SIG-M5 treated with dmso at 0.1 percent for 504 hours (cell line): ENCODE measurements around the gene TSC22D1.
"Not testable (repeated sequence)": the region's sequence is repeated elsewhere in the genome, so short reads cannot be mapped to it uniquely, and the experiment has no call there.

Experiments
- DNase-seq: peaks from one replicate; lab custom pipeline; 2025; ENCODE audit not compliant: unreplicated experiment; lab: John Stamatoyannopoulos, UW

TSC22D1 gene

DNA sequence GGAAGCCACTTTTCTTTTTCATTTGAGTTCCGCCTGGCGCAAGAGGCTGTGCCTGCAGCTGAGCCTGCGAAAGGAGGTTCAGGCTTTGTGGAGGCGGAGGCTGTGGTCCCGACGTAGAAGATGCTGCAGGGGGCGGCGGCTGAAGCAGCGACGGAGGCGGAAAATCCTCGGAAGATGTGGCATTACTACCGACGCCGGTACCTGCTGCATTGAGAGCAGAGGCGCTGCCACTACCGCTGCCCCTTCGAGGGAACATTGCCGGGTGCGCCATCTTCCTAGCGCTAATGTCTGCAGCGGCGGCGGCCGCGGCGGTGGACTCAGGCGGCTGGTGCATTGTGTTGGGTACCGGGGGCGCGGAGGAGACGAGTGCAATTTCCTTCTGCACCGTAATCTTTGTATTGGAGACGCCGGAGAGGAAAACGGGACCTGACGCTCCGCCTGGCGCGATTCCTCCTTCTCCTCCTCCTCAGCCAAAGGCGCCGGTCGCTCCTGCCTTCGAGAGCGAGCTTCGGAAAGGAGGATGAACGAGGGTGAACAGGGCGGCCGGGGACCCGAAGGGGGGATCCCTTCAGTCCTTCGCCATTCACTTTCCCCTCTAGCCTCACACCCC is at the start of gene TSC22D1:
TSS of gene TSC22D1 (minus strand) at position 590 of the 610 bp plus-strand sequence. CDS start at position 334, 256 bp downstream.
- DNase-seq, result peak; percentile 54

DNA sequence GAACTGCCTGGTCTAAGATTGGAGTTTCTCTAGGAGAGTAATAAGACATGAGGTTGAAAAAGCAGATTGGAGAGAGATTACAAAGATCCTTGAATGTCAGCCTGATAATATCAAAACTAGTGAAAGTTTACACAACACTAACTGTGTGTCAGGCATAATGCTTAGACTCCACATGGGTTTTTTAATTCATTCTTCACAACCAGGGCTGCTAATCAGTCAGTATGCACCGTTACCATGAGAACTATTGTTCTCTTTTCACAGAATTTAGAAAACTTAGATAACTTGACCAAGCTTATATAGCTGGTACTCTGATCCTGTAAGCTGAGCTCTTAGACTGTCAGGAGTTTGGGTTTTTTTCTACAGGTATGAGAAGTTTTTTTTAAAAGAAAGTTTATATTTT is 46.6 kb upstream of the TSC22D1 start:
- no peak for DNase-seq

DNA sequence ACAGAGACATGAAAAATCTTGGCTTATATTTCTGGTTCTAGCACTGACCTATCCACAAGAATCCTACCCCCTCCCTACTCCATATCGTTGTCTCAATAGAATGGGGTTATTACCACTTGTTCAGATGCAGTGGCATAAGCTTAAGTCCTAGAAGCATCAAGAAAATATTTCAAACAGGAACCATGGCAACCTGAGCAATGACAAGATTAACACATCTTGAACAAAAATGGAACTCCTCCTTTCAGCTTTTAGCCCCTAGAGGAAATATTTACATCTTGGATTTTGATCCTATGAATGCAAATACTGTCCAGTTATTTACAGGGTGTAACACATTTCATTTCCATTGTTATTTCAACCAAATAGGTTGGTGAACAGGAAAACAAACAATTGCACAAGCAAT is 46.1 kb upstream of the TSC22D1 start:
- no peak for DNase-seq

DNA sequence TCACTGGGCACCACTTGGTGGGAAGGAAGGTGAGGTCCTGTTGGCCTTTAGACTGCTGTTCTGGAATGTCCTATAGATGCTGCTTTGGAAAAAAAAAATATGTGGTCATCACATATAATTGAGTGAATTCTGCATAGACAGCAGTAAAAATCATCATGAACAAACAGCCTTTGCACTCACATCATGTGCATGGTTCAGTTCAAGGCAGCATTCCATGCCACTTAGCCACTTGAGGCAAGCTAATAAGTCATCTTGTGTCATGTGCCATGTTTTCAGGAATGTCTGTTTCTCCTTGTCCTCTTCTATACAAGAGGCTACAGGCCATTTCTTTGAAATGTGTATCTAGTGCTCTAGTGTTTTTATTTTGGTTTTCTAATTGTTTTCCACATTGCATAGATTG is 43.9 kb upstream of the TSC22D1 start:
- DNase-seq, result no peak

DNA sequence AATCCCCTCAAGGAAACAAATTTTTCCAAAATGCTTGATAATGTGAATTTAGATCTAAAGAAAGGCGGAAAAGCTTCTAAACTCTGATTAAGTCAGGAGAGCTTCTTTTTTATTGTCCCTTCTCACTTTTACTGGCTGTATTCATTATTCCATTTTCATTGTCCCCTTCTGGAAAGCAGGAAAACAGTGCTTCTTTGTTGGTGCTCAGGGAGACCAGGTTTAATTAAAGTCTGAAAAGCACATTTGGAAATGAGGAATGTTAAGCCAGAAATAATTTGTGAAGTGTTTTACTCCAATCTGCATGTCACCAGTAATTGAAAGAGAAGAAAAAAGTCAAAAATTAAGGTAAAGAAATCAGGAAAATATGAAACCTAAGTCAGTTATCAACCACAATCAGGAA is 43.5 kb upstream of the TSC22D1 start:
- DNase-seq, result no peak

DNA sequence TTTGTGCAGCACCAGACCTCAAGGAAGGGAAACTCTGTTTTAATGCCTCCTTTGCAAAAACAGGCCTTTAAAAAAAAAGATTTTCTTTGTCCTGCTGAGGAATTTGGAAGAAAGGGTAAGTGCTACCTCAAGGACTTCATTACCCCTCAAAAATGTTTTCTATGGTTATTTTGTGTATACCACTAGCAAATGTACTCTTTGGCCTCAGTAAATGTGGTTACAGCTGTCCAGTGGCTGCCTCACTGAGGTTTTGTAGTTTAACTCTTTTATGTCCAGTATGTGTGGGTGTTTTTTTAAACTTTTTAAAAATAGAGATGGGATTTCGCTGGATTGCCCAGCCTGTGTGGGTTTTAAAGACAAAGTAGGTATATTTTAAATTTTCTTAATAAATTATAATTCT is 42.2 kb upstream of the TSC22D1 start:
- no peak for DNase-seq

DNA sequence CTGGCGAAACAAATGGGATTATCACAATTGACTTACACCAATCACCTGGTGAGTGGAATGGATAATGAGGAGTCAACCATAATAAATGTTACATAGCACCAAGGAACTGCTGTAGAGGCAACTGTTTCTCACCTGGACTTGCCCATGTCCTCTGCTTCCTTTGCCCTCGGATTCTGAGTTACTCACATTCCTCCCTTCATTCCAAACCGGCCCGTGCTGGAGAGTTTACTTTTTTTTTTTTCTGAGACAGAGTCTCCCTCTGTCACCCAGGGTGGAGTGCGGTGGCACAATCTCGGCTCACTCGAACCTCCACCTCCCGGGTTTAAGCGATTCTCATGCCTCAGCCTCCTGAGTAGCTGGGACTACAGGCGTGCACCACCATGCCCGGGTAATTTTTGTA is 41.5 kb upstream of the TSC22D1 start:
- no peak for DNase-seq

DNA sequence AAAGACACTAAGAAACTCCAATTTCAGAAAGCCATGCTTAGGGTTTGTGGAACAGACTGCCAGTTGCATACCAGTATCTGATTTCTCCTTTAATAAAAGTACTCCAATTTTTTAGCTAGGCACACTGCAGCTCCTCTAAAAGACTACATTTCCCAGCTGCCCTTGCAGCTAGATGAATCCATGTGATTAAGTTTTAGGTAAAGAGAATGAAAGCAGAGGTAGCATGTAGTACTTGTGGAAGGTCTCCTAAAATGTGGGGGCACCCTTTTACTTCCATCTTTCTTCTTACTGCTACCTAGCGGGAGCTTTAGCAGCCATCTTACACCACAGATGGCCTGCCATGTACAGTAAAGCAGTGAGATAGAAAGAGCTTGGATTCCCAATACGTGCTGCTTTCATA is 33.0 kb upstream of the TSC22D1 start:
- no peak for DNase-seq

DNA sequence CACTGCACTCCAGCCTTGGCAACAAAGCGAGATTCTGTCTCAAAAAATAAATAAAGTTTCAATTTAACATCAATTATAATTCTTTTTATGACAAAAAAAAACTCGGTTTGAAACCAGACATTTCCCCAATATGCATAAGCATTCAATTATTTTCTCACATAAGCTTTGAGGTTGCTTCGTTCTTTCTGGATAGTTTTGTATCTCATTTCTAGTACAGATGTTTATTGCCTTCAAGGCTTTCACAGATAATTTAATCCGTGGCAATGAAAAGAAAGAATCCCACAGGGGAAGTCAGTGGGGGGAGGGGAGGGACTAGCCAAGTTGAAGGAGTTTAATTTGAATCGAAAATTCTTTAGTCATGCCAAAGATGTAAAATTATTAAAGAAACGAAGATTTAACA is 29.6 kb upstream of the TSC22D1 start:
- no peak for DNase-seq

DNA sequence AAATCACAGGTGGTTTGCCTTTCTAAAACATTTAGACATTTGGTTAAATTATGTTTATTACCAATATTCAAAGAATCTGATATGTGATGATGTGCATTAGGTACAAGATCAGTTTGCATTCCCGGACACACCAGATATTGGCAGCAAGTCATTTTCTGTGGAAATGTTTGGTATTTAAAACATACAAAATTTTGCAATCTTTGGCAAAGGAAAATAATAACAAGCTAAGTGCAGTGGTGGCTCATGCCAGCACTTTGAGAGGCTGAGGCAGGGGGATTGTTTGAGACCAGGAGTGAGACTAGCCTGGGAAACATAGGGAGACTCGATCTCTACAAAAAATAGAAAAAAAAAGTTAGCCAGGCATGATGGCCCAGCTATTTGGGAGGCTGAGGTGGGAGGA is 29.1 kb upstream of the TSC22D1 start:
- no peak for DNase-seq

DNA sequence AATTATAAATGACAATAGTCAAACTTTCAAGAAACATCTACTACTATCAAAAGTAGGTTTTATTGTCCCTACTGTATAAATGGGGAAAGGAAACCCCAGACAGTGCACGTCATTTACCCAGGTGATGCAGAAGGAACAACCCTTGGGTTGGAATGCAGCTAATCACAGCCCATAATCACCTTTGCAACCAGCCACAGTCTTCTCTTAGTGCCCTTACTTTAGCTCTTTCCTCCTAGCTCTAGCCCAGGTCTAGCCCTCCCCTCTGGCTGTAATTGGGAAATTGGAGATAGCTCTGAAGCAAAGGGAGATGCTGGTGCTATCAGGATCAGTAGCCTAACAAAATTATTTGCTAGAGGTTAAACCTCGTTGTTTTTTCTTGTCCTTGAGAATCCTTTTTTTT is 25.5 kb upstream of the TSC22D1 start:
- DNase-seq, result no peak

DNA sequence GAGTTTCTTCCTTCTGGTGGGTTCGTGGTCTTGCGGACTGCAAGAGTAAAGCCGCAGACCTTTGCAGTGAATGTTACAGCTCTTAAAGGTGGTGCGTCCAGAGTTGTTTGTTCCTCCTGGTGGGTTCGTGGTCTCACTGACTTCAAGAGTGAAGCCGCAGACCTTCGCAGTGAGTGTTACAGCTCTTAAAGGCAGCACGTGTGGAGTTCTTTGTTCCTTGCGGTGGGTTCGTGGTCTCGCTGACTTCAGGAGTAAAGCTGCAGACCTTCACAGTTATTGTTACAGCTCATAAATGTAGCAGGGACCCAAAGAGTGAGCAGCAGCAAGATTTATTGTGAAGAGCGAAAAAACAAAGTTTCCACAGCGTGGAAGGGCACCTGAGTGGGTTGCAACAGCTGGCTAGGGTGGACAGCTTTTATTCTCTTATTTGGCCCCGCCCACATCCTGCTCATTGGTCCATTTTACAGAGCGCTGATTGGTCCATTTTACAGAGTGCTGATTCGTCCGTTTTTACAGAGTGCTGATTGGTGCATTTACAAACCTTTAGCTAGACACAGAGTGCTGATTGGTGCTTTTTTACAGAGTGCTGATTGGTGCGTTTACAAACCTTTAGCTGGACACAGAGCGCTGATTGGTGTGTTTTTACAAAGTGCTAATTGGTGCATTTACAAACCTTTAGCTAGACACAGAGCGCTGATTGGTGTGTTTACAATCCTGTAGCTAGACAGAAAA is 17.9 kb upstream of the TSC22D1 start:
- not testable (repeated sequence) for DNase-seq

DNA sequence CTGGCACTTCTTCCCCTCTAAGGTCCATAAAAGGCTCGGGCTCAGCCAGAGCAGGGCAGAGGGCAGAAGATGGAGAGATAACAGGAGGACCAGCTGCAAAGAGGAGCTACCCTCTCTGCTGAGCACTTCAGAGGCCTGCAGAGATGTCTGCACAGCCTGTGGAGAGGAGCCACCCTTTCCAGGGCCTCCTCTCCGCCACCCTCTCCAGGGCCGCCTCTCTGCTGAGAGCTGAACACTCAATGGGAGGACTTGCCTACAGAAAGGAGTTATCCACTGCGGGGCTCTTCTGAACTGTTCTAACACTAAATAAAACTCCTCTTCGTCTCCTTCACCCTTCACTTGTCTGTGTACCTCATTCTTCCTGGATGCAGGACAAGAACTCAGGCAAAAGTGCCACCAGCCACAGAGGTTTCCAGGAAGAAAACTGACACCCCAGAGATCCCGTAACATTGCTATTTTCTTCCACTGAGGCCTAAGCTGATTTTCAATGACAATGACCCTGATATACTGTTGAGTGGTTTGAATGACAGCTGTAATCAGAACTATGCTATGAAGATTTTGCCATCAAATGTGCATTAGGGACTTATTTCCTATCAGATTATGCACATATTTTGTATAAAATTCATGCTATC is 16.2 kb upstream of the TSC22D1 start:
- DNase-seq, result no peak

DNA sequence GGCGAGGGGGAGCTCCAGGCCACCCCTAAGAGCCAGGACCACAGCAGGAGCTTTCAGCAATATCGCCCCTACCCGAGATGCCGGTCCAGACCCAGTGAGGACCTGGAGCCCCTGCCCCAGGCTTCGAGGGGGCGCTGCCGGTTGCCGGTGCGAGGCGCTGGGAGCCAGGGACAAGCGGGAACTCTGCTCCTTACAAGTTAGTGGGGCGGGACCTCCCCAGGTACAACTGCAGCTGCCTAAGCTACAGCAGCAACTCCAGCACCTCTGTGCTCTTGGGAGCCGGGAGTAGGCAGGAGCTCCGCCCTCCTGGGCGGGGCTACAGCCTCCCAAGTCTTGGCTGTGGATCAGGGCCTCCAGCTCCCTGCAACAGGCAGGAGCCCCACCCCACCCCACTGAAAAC is 15.2 kb upstream of the TSC22D1 start:
- no peak for DNase-seq

DNA sequence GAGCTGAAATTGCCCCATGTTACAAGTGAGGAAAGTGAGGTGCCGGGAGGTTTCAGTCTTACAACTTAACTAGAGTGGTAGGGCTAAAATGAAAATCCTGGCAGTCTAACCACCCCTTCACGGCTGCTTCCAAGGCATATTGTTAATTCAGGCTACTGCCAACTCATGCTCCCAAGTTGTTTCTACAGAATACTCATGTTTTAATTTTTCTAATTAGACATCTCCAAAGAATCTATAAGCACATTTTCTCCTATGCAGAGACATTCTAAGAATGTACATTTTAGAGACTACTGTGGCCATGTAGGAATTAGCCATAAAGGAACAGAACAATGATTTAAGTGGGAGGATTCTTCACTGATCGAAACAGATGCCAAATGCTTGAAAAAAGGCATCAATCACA is 7.0 kb upstream of the TSC22D1 start:
- no peak for DNase-seq

DNA sequence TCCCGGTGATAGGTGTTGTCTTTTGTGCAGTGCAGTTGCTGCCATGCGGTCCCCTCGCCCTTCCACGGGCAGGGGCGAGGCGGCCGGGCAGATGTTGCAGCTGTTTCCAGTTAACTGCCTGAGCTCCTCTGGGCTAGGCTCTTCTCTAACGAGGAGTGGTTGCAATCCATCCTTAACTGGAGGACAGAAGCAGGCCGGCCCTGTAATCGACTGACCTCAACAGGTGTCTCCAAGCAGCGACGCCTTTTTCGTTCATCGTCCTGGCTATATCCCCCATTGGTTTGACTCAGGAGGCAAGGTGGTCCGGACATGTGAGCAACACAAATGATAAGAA is 1.9 kb upstream of the TSC22D1 start:
- peak; percentile 49 for DNase-seq

DNA sequence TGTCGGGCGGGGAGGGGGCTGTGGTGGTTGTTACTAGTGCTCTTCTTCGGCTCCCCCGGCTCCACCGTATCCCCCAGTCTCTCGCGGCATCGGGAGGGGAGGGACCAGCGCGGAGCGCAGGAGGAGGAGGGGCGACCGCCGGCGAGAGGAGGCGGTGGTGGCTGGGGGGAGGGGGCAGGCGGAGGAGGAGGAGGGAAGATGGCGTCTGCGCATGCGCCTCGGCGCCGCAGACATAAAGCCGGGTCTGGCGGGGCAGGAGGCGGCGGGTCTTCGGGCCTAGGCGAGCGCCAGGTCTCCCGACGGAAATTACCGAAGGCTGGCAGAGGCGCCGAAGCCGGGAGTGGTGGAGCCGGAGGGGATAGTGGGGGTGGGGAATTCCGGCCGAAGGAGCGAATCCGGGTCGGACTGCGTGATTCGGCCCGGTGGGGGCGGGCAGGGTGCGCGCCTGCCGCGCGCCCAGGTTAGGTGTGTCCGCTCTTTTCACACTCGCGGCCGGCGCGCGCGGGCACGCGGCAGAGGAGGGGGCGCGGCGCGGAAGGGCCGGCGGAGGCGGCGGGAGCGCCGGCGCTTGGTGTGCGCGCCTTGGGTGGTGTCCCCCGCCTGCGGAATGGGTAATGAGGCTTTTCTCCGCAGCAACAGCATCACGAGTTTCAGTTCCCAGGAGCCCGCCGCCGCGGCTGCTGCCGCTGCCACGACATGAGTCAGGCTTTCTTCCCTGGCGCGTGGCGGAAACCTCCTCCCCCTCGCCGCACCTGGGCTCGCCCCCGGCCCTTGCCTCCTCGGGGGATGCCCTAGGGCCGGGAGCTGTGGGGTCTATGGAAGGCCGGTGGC is 1.3 kb upstream of the TSC22D1 start:
- DNase-seq, result peak; percentile 90

DNA sequence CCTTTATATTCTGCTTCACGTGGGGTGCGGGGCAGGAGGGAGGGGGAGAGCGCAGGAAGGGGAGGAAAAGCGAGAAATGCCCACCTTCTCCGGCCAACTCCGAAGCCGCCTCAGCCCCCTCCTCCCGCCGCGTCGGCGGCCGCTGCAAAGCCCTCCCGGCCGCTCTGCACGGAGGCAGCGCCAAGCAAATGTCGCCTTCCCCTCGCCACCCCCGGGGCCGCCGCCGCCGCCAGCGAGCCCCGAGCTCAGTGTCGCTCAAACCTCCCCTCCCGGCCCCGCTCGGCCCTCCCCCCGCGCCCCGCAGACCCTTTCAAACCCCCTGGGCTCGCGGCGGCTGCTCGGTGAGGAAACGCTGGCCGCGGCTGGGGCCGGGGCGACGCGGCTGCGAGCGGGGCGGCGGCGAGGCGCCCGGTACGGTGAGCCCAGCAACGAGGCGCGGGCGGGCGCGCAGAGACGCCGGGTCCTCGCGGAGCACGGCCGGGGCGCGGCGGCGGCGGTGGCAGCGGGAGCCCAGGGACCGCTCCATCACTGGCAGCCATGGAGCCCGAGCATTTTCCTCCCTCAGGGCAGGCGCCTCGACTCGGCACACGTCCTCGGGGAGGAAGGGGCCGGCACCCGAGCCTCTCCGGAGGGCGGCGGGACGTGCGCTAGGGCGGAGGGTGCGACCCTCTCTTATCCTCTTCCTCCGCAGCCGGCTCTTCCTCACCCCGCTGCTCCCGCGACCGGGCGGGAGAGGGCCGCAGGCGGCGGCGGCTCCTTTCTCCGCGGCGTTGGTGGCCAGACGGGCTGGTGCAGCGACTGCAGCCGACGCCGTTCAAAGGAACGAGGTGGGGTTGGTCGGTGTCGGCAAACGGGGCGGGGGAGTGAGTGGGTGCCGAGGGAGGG is 463 bp upstream of the TSC22D1 start:
- DNase-seq, result peak; percentile 24

DNA sequence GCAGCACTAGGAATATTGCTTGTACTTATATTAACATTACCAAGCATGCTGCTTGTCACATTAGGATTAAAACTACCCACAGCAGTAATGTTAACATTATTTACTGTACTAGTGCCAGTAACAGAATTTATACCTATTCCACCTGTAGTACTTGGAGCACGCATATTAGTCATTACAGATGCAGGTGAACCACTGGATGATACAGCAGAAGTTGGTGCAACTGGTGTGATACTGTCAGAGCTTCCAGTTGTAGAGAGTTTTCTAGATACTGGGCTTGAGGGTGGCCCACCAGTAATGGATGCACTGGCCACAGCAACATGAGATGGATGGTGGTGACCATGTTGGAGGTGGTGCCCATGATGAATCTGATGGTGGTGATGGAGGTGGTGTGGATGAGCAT is 1.1 kb downstream of the TSC22D1 start:
- DNase-seq, result no peak

DNA sequence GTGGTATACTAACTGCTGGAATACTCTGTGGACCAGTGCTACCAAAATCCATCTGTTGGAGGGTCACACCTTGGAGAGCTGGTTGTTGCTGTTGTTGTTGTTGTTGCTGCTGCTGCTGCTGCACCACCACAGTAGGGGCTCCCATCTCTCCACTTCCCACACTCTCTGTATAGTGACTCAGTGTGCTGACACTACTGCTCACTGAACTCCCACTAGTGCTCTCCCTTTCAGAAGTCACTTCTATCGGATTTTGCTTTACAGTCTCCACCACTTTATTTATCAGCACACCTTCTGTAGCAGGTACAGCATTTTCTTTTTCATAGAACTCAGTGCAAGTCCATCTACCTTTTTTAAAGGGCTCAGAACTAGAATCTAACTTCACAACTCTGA is 1.7 kb downstream of the TSC22D1 start:
- no peak for DNase-seq
